Right renal pelvis (tissue), 4 donors: ENCODE measurements around the gene UNC5CL. TPM values are rescaled to one million over a fixed set of nuclear protein-coding genes. Genes with fewer than 3 reads are reported as not detected.
"Not testable (repeated sequence)": the region's sequence is repeated elsewhere in the genome, so short reads cannot be mapped to it uniquely, and the experiment has no call there.

ENCODE experiments used
- DNase-seq, 4 donors: peaks; one replicate each; pipeline ENCODE4 v3.0.0-alpha.2; 2013; ENCODE audit warnings: low read depth in 4 of 4, low spot score in 3 of 4, missing footprints in 1 of 4
- polyA plus RNA-seq, 4 donors: library from polyadenylated mRNA; unstranded; fragments of 120-200 nt; gene quantifications; one replicate each; pipeline ENCODE4 v1.2.1, GENCODE V29; 2013; ENCODE audit not compliant: insufficient read length in 4 of 4

The UNC5CL gene
- polyA plus RNA-seq, 4 donors, result 5.3 to 7.9 (median 6.1) TPM

DNA sequence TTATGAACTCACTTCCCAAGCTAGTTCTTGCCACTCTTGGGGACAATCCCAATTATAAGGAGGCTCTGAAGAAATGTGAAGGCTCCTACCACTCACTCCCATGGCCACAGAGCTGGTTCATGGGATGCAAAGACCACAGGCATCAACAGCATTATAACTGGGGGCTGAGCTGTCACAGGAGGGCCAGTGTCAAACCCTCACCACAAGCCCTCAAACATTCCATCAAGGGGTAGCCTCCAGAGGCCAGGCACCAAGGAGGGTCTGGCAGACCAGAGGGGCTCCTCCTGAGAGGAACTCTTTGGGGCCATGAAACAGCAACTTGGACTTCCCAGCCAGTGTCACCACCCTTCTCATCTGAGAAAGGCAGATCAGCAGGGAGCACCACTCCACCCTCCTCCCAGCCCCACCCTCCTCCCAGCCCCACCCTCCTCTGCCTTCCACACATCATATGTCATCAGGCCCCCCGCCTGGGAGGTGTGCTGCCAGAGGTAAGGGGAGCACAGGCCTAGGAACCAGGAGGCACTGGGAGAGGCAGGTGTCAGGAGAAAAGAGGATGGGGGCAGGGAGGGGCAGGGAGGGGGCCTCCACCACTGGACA is 2.0 kb upstream of the UNC5CL start:
- DNase-seq, result no peak

GRCh38 chr6:41040101-41040939 is 1.3 kb upstream of the UNC5CL start:
- no peak for DNase-seq

DNA sequence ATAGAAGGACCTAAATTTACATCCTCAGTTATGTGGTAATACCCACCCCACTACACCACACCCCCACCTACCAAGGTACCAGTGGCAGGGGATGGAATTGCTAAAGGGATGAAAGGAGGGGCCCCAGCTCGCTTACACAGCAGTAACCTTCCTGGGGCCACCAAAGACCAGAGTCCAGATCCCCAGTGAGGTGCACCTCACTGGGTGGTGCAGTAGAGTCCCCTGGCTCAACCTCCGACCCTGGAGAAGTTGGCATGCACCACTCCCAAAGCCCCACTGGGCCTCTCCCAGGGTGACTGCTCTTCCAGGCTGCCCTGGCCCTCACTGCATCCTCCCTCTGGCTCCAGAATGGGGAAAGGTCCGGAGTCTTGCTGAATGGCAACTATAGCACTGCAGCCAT is 816 bp downstream of the UNC5CL start:
- DNase-seq, result no peak

GRCh38 chr6:41037107-41037900 is 1.7 kb downstream of the UNC5CL start:
- DNase-seq, result no peak

GRCh38 chr6:41036601-41037000 is 2.4 kb downstream of the UNC5CL start:
- DNase-seq, result no peak

DNA sequence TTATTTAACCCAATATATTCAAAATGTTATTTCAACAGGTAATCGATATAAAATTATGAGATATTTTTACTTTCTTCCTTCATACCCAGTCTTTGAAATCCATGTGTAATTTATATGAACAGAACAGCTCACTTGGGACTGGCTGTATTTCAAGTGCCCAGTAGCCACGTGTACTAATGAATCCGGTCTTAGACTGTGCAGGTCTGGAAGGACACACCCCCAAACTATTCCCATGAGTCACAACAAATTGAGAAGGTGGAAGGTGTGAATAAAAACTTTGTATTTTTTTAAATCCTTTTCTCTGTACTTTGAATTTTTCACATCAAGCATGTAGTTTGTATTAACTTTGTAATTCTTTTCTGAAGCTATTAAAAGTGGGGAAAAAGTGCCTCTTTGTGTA is 2.8 kb downstream of the UNC5CL start:
- no peak for DNase-seq

- no peak for DNase-seq
These were observed 5.2 kb downstream of the UNC5CL start for GRCh38 chr6:41033776-41034175.

GRCh38 chr6:41032830-41033229 is 6.2 kb downstream of the UNC5CL start:
- DNase-seq, result no peak

GRCh38 chr6:41028561-41029412 is 10.2 kb downstream of the UNC5CL start:
- peak in 2 of 4 donors; percentile 34 to 51 for DNase-seq

GRCh38 chr6:41027799-41028560 is 11.0 kb downstream of the UNC5CL start:
- DNase-seq, result peak; percentile 72 to 85 (median 77)

DNA sequence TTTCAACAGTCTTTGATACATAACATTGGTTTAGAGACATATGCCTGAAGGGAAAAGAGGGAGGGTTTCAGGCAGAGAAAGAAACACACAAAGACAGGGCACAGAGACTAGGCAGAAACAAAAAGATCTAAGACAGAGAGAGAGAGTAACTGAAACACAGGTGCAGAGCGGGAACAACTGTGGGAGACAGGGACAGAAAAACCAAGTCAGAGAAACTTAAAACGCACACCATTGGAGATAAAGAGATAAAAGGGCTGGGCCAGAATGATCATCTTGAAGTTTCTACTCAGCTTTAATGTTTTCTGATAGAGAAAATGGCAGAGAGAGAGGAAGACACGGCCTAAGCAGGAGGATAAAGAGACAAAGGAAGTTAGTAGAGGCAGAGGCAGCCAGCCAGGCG is 11.8 kb downstream of the UNC5CL start:
- DNase-seq, result no peak

- no peak for DNase-seq
These were observed 13.0 kb downstream of the UNC5CL start for GRCh38 chr6:41025966-41026530.

DNA sequence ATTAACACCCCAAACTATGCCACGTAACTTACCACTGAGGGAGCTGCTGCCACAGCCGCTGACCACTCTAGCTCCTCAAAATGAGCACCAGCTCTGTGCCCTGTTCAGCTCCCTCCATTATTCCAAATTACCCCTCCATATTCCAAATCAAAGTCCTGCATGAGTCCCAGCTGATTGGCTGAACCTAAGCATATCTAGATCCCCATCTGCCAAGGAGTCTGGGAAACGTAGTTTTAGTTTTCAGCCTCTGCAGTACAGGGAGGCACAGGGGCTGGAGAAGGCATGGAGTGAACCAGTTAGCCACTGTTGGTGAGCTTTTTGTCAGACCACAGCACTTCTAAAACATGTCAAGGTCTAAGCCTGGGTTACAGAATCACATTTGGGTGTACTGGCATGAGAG is 15.9 kb downstream of the UNC5CL start:
- DNase-seq, result no peak

GRCh38 chr6:41022294-41022693 is 16.7 kb downstream of the UNC5CL start:
- no peak for DNase-seq

- no peak for DNase-seq
These were observed 17.2 kb downstream of the UNC5CL start for GRCh38 chr6:41021832-41022231.

DNA sequence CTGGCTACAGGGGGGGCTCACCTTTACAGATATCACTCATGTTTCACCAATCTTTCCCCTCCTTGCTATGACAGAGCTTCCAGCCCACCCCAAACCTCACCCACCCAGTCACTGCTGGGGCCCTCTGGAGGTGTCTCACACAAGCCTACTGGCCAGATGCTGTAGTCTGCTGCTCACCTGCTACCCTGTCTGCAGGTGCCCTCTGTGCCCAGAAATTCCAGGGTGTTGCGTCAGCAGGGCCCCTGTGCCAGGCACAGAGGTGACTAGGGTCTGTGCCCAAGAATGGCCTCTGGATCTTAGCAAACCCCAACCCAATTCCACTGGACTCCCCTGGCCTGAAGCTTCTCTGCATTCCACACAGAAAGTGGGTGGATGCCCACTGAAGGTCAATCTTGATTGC is 21.4 kb downstream of the UNC5CL start:
- no peak for DNase-seq

GRCh38 chr6:41015860-41016259 is 23.2 kb downstream of the UNC5CL start:
- DNase-seq, result not testable (repeated sequence)

GRCh38 chr6:41014780-41015179 is 24.2 kb downstream of the UNC5CL start:
- DNase-seq, result no peak

DNA sequence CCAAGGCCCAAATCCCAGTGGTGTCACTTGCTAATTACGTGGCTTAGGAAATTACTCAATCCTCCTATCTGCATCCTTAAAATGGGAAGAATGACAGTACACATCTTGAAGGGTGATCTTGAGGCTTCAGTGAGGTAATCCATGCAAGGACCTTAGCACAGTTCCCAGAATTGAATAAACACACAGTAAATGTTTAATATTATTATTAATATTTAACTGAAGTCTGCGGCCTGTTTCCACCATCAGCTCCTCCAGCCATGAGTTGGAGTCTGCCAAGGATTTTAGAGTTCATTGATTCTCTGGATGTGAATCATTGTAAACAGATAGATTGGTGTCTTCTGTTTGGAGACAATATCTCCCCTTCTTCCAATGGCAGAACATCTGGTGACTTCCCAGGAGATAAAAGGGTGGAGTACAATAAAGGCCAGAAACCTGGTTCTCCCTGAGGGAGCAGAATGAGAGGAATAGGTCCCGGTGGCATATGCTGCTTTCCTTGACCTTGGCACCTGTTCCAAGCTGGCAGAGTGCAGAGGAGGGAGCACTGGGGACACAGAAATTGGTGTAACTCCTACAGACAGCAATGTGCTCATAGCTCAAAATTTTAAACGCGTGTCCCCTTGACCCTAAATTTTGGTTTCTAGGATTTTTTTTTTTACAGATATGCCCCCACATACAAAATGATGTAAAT is 25.4 kb downstream of the UNC5CL start:
- no peak for DNase-seq
